ENCODE data around the gene IL3.

Gene IL3

GRCh38 chr5:132072528-132072927 is 12.1 kb downstream of the IL3 start:
- no peak for DNase-seq (ENCODE audit: low spot score)

GRCh38 chr5:132073231-132074013 is 13.0 kb downstream of the IL3 start, which contains the start of gene CSF2:
CSF2 (plus strand) TSS chr5:132073789; CDS start chr5:132073824, 35 bp downstream.
- no peak for DNase-seq (ENCODE audit: low spot score)

DNA sequence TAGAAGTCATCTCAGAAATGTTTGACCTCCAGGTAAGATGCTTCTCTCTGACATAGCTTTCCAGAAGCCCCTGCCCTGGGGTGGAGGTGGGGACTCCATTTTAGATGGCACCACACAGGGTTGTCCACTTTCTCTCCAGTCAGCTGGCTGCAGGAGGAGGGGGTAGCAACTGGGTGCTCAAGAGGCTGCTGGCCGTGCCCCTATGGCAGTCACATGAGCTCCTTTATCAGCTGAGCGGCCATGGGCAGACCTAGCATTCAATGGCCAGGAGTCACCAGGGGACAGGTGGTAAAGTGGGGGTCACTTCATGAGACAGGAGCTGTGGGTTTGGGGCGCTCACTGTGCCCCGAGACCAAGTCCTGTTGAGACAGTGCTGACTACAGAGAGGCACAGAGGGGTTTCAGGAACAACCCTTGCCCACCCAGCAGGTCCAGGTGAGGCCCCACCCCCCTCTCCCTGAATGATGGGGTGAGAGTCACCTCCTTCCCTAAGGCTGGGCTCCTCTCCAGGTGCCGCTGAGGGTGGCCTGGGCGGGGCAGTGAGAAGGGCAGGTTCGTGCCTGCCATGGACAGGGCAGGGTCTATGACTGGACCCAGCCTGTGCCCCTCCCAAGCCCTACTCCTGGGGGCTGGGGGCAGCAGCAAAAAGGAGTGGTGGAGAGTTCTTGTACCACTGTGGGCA is 13.8 kb downstream of the IL3 start:
- no peak for DNase-seq (ENCODE audit: low spot score)

DNA sequence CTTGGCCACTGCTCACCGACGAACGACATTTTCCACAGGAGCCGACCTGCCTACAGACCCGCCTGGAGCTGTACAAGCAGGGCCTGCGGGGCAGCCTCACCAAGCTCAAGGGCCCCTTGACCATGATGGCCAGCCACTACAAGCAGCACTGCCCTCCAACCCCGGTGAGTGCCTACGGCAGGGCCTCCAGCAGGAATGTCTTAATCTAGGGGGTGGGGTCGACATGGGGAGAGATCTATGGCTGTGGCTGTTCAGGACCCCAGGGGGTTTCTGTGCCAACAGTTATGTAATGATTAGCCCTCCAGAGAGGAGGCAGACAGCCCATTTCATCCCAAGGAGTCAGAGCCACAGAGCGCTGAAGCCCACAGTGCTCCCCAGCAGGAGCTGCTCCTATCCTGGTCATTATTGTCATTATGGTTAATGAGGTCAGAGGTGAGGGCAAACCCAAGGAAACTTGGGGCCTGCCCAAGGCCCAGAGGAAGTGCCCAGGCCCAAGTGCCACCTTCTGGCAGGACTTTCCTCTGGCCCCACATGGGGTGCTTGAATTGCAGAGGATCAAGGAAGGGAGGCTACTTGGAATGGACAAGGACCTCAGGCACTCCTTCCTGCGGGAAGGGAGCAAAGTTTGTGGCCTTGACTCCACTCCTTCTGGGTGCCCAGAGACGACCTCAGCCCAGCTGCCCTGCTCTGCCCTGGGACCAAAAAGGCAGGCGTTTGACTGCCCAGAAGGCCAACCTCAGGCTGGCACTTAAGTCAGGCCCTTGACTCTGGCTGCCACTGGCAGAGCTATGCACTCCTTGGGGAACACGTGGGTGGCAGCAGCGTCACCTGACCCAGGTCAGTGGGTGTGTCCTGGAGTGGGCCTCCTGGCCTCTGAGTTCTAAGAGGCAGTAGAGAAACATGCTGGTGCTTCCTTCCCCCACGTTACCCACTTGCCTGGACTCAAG is 14.6 kb downstream of the IL3 start:
- peak; percentile 48 for DNase-seq (ENCODE audit: low spot score)

DNA sequence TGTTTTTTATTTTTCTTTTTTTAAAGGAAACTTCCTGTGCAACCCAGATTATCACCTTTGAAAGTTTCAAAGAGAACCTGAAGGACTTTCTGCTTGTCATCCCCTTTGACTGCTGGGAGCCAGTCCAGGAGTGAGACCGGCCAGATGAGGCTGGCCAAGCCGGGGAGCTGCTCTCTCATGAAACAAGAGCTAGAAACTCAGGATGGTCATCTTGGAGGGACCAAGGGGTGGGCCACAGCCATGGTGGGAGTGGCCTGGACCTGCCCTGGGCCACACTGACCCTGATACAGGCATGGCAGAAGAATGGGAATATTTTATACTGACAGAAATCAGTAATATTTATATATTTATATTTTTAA is 15.2 kb downstream of the IL3 start:
- no peak for DNase-seq (ENCODE audit: low spot score)

- DNase-seq (ENCODE audit: low spot score), result no peak
These were observed 15.9 kb downstream of the IL3 start for GRCh38 chr5:132076202-132076830.

DNA sequence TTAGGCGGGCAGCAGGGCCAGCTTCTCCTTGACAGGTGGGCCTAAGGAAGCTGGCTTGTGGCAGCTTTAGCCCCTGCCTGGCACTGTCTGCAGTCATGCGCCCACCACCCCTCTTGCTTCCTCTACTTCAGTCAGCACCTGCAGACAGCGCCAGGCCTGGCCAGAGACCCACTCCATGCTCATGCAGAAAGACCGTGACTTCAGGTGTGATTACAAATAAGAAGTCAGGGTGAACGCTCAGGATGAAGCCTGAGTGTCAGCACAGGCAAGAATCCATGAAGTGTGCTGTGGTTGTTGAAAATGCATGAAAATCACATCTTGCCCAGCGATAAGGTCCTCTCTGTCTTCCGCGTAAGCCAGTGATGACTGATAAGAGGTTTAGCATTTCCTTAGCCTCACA is 16.5 kb downstream of the IL3 start:
- DNase-seq (ENCODE audit: low spot score), result no peak

GRCh38 chr5:132079081-132079480 is 18.6 kb downstream of the IL3 start:
- no peak for DNase-seq (ENCODE audit: low spot score)

GRCh38 chr5:132079619-132080018 is 19.2 kb downstream of the IL3 start:
- DNase-seq (ENCODE audit: low spot score), result no peak

DNA sequence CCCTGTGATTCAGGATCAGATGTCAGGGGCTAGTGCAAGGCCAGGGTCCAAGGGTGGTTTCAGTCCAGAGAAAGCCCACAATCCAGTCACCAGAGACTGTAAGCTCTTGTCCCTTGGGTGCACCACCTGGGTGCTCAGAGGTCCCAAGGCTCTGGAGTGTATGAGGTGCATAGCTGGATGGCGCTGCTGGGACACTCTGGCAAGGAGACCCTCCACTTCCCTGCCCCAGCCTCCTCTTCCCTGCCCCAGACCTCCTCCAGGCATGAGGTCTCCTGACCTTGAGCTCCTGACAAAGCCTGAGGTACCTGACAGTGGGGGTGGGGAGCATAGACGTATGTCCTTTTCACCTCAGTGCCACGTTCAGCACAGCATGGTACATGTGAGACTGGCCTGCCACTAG is 20.1 kb downstream of the IL3 start:
- no peak for DNase-seq (ENCODE audit: low spot score)

GRCh38 chr5:132081458-132081857 is 21.0 kb downstream of the IL3 start:
- DNase-seq (ENCODE audit: low spot score), result no peak

DNA sequence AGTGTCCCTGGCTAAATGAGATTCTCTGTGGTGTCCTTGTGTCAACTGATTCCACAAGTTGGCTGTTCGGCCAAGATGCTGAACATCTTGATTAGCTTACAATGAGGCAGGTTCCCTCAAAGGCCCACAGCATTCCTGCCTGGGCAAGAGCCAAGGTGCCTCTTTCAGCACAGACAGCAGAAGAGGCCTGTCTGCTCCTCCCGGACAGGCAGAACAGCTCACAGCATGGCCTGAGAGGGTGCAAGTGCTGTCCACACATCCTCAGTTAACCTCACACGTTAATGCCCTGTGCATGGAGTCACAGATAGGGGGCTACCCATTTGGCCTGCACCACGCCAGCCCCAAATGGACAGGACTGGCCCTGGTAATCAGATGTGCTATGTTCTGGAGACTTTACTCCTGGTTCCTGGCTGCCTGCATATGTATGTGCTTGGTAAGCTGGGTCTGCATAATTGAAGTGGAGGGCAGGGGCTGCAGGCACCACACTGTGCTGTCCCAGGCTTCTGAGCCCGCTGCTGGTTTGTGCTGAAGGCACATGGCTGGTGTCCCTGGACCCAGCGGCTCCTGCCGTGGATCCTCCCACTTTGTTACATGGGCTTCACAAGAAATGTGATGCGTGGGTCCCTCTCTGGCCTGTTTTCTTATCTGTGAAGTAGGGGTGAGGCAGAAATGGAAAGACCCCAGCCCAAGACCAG is 22.0 kb downstream of the IL3 start:
- no peak for DNase-seq (ENCODE audit: low spot score)

DNA sequence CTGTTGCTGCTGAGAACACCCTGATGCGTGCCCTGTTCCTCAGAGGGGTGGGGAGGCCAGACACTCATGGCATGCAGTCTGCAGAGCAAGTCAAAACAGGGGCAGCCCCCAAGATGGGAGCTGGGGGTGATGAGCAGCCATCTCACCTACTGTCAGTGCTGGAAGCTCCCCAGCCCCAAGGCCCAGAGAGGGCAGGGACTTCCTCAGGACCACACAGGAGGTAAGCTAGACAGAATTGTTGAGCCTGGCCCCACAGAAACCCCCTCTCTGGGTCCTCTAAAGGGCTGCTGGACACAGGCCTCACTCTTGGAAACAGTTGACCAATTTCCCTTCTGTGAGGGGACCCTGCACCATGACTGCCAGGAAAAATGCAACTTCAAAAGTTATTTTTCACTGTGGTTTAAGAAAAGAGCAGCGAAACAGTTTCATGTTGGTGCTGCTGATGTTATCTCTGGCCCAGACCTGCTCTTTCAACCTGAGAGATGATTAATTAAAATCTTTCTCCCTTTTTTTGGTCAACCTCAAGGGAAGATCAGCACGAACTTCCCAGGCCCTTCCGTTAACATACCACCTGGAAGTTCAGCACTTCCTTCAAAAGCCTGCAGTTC is 22.7 kb downstream of the IL3 start:
- DNase-seq (ENCODE audit: low spot score), result no peak

- no peak for DNase-seq (ENCODE audit: low spot score)
These were observed 25.2 kb downstream of the IL3 start for GRCh38 chr5:132085686-132086085.

DNA sequence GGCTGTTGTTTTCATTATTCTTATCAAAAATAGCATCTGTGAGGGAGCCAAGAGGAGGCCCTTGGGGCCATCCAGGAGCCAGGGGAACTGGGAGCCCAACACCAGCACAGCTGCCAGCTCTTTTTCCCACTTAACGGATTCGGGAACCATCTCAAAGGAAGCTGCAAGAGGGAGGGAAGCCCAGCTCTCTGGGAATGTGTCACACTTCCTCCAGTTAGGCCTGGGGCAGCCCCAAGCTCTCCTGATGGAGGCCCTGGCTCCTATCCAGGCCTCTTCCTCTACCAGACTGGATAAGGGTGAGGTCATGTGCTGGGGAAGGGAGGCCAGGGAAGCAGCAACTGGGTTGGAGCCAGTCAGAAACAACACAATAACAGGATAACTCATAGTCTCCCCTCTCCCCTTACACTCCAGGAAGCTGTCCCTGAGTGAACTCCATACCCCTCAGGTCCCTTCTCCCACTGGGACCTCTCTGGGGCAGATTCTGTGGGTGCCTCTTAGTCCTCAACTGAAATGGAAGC is 25.9 kb downstream of the IL3 start:
- DNase-seq (ENCODE audit: low spot score), result no peak

DNA sequence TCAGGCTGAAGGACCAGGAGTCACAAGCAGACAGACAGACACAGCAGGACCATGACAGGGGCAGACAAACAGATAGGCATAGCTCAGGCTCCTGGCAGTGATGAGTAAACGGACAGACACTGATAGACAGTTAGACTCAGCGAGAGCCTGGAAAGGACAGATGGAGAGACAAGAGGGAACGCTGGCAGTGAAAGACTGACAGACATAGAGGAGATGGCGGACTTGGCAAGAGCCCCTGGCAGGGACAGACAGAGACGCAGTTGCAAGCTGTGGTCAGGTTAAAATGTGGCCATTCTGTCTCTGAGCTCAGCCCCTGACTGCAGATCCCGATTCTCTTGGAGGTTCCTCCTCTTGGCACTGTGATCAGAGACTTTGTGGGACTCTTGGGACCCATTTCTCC is 26.7 kb downstream of the IL3 start:
- no peak for DNase-seq (ENCODE audit: low spot score)

DNA sequence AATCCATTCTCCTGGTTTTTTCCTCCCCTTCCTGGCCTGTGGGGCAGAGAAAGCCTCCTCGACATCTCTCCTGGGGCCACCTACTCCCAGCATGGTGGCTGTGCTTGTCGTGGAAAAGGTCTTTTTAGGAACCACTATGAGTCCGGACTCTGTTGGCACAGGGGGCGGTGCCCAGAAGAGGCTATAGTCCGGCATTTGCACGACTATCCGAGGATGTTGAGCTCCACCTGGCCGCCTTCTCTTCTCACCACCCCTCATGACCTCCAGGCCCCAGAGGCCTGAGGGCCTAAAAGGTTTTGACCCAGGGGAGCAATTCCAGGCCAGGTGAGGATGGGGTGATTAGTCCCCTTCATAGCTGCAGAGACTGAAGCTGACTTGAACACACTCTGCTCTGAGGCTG is 27.2 kb downstream of the IL3 start:
- DNase-seq (ENCODE audit: low spot score), result no peak

GRCh38 chr5:132089363-132089762 is 28.9 kb downstream of the IL3 start:
- no peak for DNase-seq (ENCODE audit: low spot score)

DNA sequence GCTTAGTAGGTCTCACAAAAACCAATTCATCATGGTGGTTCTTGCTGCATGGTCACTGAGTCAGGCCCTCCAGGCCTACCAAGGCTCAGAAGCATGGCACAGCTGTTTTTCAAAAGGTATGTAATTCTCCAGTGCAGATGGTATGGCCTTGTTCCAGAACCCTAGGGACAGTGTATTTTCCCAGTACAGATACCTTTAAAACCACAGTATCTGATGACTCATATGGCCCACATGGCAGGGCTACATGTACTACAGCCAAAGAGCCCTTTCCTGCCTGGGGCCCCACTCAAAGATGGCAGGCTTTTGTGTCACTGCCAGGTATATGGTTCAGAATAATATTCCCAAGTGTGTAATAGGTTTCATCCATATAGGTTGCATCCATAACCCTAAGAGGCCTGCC is 29.7 kb downstream of the IL3 start:
- no peak for DNase-seq (ENCODE audit: low spot score)

DNA sequence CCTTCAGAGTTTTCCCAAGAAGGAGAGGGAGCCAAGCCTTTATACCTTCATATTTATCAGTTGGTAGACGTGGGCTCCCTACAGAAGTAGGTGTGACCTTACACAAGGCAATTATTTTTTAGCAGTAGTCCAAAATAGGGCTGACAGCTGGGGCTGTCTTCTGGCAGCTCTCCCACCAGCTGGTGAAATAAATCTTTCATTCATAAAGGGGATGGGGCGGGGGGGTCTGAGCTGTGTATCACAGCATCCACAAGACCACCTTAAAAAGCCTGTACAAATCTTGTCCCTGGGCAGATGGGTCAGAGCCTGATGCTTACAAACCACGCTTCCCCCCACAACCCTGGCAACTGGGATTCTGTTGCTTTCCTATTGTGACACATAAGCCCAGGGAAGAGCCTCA is 32.8 kb downstream of the IL3 start:
- DNase-seq (ENCODE audit: low spot score), result no peak
